Stomach (tissue), 9 donors: ENCODE data around the gene CARMIL3. TPM values are rescaled to one million over a fixed set of nuclear protein-coding genes. Genes with fewer than 3 reads are reported as not detected.

Experiments used
- DNase-seq, 2 donors: peaks; one replicate each; pipeline versions ENCODE4 v3.0.0 to v3.0.0-alpha.2; 2013 to 2019
- H3K27ac ChIP-seq, 5 donors: fragments of 200-600 bp in 4 of 5; sonication (generic) in 4 of 5; one replicate each; pipeline ENCODE4 v1.5.1; 2013 to 2019; ENCODE audit warnings: mild to moderate bottlenecking in 1 of 5, moderate library complexity in 1 of 5
- H3K27me3 ChIP-seq, 3 donors: fragments of 200-600 bp; sonication (generic); one replicate each; pipeline ENCODE4 v1.5.1; 2017 to 2019; ENCODE audit warnings: mixed run types in 1 of 3
- H3K36me3 ChIP-seq, 4 donors: fragments of 200-600 bp; sonication (generic); 1 replicate in 3 of 4; 2 replicates in 1 of 4; pipeline ENCODE4 v1.5.1; 2016 to 2019
- H3K4me1 ChIP-seq, 4 donors: fragments of 200-600 bp; sonication (generic); one replicate each; pipeline ENCODE4 v1.5.1; 2016 to 2019
- H3K4me3 ChIP-seq, 4 donors: fragments of 200-600 bp; sonication (generic) in 3 of 4; one replicate each; pipeline ENCODE4 v1.5.1; 2016 to 2019; ENCODE audit warnings: mild to moderate bottlenecking in 1 of 4
- H3K9me3 ChIP-seq, 4 donors: fragments of 200-600 bp; sonication (generic); one replicate each; pipeline ENCODE4 v1.5.1; 2016 to 2019
- EP300 ChIP-seq: sonication (generic); formaldehyde crosslinking; IDR thresholded peaks from one replicate; pipeline ENCODE4 v1.6.1; 2017; ENCODE audit warnings: antibody characterized with exemption
- POLR2A ChIP-seq, 4 donors: fragments of 450-650 bp; IDR thresholded peaks; one replicate each; pipeline ENCODE4 v1.6.1; 2016; ENCODE audit warnings: antibody characterized with exemption in 4 of 4, control low read depth in 2 of 4, mild to moderate bottlenecking in 1 of 4, moderate library complexity in 1 of 4
- POLR2AphosphoS5 ChIP-seq, 3 donors: sonication (generic); formaldehyde crosslinking; IDR thresholded peaks; one replicate each; pipeline ENCODE4 v1.6.1; 2016; ENCODE audit warnings: antibody characterized with exemption in 3 of 3
- WGBS, 5 donors: extraction: QIAGEN DNeasy Blood & Tissue Kit in 3 of 5; methylation state at CpG; one replicate each; pipeline versions ENCODE4 v1.1.5 to v1.1.7; 2013 to 2018; 5-methylcytosine and 5-hydroxymethylcytosine counted together
- intact Hi-C: fragments of 100-400 bp; cut with DNase I; formaldehyde crosslinking; loops from one replicate; pipeline ENCODE4 v1.15.1; 2023; ENCODE audit warnings: low total_unique reads
- polyA plus RNA-seq, 3 donors: library from polyadenylated mRNA; stranded (reverse); fragments of 200-250 nt; gene quantifications; one replicate each; pipeline ENCODE4 v1.2.3, GENCODE V29; 2013
- total RNA-seq, 5 donors: library from RNA; depleted of rRNA; stranded (reverse); fragments of >200 nt; gene quantifications; one replicate each; pipeline versions ENCODE4 v1.1.0 to v1.2.3, GENCODE V29; 2014 to 2016
- TF ChIP-seq, protein P1 (sequence below), 7 experiments: fragments of 450-650 bp in 4 of 7; fragments of 200-600 bp in 3 of 7; sonication (generic) in 3 of 7; IDR thresholded peaks; one replicate each; pipeline ENCODE4 v1.5.1; 2016 to 2019; ENCODE audit warnings: antibody characterized with exemption in 7 of 7, control low read depth in 2 of 7, mild to moderate bottlenecking in 1 of 7
- donor health status: healthy with polysubstance abuse.
- donor health status: Bipolar disorder and iron deficiency.
- donor health status: healthy.

CARMIL3 gene
- total and polyA plus RNA-seq, 8 donors, result 0.14 to 2.0 (median 0.50) TPM; not detected in 2

DNA sequence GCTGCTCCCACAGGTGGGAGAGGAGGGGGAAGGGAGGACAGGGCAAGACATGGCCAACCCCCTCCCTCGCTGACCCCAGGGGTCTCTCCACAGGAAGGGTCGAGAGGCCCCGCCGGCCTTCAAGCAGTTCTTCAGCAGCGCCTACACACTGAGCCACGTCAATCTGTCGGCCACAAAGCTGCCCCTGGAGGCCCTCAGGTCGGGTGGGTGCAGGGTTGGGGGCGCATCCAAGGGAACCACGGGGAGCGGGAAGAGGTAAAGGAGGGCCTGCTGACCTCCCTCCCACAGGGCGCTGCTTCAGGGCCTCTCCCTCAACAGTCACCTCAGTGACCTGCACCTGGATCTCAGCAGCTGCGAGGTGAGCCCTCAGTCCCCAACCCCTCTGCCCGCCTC, 6.1 kb downstream of the CARMIL3 start:
- TF ChIP-seq POLR2AphosphoS5 (IDR thresholded peaks at IDR 0.05), result no peak
- no peak for TF ChIP-seq POLR2A (IDR thresholded peaks at IDR 0.05)
- TF ChIP-seq, protein P1, sequence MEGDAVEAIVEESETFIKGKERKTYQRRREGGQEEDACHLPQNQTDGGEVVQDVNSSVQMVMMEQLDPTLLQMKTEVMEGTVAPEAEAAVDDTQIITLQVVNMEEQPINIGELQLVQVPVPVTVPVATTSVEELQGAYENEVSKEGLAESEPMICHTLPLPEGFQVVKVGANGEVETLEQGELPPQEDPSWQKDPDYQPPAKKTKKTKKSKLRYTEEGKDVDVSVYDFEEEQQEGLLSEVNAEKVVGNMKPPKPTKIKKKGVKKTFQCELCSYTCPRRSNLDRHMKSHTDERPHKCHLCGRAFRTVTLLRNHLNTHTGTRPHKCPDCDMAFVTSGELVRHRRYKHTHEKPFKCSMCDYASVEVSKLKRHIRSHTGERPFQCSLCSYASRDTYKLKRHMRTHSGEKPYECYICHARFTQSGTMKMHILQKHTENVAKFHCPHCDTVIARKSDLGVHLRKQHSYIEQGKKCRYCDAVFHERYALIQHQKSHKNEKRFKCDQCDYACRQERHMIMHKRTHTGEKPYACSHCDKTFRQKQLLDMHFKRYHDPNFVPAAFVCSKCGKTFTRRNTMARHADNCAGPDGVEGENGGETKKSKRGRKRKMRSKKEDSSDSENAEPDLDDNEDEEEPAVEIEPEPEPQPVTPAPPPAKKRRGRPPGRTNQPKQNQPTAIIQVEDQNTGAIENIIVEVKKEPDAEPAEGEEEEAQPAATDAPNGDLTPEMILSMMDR (IDR thresholded peaks at IDR 0.05), result no peak
- no peak for TF ChIP-seq EP300
- peaks cover 0 to 46% (median 6%) of the 10 kb centered on the region in 3 donors for H3K27me3 ChIP-seq
- H3K27ac ChIP-seq, result no peak overlapping the region
- peaks cover 0 to 9% (median 0%) of the 10 kb centered on the region in 4 donors for H3K4me1 ChIP-seq
- H3K4me3 ChIP-seq, result no peak overlapping the region
- H3K36me3 ChIP-seq, result no peaks in the 10 kb centered on the region
- no peaks in the 10 kb centered on the region for H3K9me3 ChIP-seq
- intact Hi-C loops, result loop anchor here (10.0 kb wide), 1 partner anchor 47 kb away; no protein-coding TSS in a partner anchor
- no peak for DNase-seq
- 48 to 69% (median 61%) methylated on average over 10 to 14 of the region's 14 CpGs for WGBS, 5 donors

DNA sequence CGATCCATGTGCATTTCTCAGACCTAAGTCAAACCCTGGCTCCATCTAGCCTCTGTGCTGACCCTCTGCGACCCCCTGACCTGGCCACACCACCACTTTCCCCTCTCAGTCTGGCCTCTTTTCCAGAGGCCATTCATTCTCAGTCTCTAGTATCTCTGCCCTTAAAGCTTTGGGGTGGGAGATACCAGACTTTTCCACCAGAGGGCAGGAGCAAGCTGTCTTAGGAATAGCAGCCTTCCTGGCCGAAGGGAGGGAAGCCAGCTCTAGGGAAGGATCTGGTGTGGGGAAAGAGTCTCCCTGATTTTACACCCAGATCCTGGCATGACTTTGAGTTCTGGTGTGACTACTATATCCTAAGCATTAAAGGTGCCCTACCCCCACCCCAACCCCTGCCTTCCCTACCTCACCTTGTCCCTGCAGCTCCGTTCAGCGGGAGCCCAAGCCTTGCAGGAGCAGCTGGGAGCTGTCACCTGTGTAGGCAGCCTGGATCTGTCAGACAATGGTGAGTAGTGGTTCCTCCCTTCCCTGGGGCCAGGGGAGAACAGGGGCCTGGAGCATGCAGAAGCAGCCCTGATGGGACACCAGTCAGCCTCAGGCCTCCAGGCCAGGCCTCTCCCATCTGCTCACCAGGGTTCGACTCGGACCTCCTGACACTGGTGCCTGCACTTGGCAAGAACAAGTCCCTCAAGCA, 6.6 kb downstream of the CARMIL3 start:
- no peaks in the 10 kb centered on the region for H3K36me3 ChIP-seq
- TF ChIP-seq, protein P1 (IDR thresholded peaks at IDR 0.05), result peak in 6 of 7 experiments; percentile 35 to 98 (median 88)
- no peak for TF ChIP-seq POLR2A (IDR thresholded peaks at IDR 0.05)
- TF ChIP-seq EP300, result no peak
- peak in 1 of 3 donors; percentile 75 for TF ChIP-seq POLR2AphosphoS5 (IDR thresholded peaks at IDR 0.05)
- no peak overlapping the region for H3K27ac ChIP-seq
- H3K4me1 ChIP-seq, result peaks cover 0 to 7% (median 0%) of the 10 kb centered on the region in 4 donors
- 39 to 70% (median 48%) methylated on average over 5 to 7 of the region's 7 CpGs for WGBS, 5 donors
- intact Hi-C loops, result loop anchor here (10.0 kb wide), 1 partner anchor 46 kb away; no protein-coding TSS in a partner anchor
- H3K9me3 ChIP-seq, result no peaks in the 10 kb centered on the region
- peak; percentile 81 to 93 for DNase-seq
- H3K4me3 ChIP-seq, result no peak overlapping the region
- H3K27me3 ChIP-seq, result peaks cover 0 to 42% (median 6%) of the 10 kb centered on the region in 3 donors

DNA sequence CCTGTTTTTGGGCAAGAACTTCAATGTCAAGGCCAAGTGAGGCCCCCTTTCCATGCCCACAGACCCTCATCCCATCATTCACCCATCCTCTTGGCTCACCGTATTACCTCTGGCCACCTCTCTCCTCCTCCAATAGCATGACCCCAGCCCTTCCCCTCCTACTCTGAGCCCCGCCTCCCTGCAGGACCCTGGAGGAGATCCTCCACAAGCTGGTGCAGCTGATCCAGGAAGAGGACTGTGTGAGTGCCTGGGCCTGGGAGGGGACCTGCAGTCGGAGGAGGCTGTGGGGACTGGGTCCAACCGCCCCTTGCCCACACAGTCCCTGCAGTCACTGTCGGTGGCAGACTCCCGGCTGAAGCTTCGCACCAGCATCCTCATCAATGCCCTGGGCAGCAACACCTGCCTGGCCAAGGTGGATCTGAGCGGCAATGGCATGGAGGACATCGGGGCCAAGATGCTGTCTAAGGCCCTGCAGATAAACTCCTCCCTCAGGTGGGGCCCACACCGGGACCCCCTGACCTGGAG, 7.2 kb downstream of the CARMIL3 start:
- peaks cover 0 to 36% (median under 1%) of the 10 kb centered on the region in 3 donors for H3K27me3 ChIP-seq
- no peak for TF ChIP-seq EP300
- TF ChIP-seq POLR2AphosphoS5 (IDR thresholded peaks at IDR 0.05), result no peak
- TF ChIP-seq, protein P1 (IDR thresholded peaks at IDR 0.05), result no peak
- intact Hi-C loops, result loop anchor here (10.0 kb wide), 1 partner anchor 46 kb away; no protein-coding TSS in a partner anchor
- H3K9me3 ChIP-seq, result no peaks in the 10 kb centered on the region
- H3K4me1 ChIP-seq, result peaks cover 0 to 7% (median 0%) of the 10 kb centered on the region in 4 donors
- no peaks in the 10 kb centered on the region for H3K36me3 ChIP-seq
- H3K27ac ChIP-seq, result no peak overlapping the region
- 85 to 91% (median 88%) methylated on average over 4 to 10 of the region's 10 CpGs for WGBS, 5 donors
- no peak overlapping the region for H3K4me3 ChIP-seq
- no peak for DNase-seq

DNA sequence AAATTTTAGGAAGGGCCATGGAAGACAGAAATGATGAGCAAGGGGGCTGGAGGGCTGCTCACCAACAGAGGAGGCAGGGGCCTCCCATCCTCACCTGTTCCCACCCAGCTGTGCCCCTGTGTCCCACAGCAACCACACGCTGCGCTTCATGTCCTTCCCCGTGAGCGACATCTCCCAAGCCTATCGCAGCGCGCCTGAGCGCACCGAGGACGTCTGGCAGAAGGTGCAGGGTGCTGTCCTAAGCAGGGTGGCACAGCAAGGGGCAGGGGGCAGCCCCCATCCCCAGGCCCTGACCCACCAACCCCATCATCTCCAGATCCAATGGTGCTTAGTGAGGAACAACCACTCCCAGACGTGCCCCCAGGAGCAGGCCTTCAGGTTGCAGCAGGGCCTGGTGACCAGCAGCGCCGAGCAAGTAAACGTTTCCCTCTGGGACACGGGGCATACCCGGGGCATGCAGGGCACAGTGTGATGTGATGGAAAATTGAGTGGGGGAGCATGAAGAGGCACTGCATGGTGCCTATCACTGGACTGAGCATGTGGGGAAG, 8.1 kb downstream of the CARMIL3 start:
- 73 to 95% (median 94%) methylated on average over 16 of the region's 16 CpGs for WGBS, 5 donors
- DNase-seq, result no peak
- peaks cover 0 to 7% (median 0%) of the 10 kb centered on the region in 4 donors for H3K4me1 ChIP-seq
- peaks cover 0 to 27% (median 0%) of the 10 kb centered on the region in 3 donors for H3K27me3 ChIP-seq
- no peak for TF ChIP-seq EP300
- TF ChIP-seq, protein P1 (IDR thresholded peaks at IDR 0.05), result no peak
- TF ChIP-seq POLR2A (IDR thresholded peaks at IDR 0.05), result no peak
- no peak for TF ChIP-seq POLR2AphosphoS5 (IDR thresholded peaks at IDR 0.05)
- no peaks in the 10 kb centered on the region for H3K9me3 ChIP-seq
- H3K27ac ChIP-seq, result no peak overlapping the region
- no peaks in the 10 kb centered on the region for H3K36me3 ChIP-seq
- H3K4me3 ChIP-seq, result no peak overlapping the region
- intact Hi-C loops, result loop anchor here (10.0 kb wide), 1 partner anchor 45 kb away; no protein-coding TSS in a partner anchor
